ENCODE results near the gene CEP85. TPM values are rescaled to one million over a fixed set of nuclear protein-coding genes. Genes with fewer than 3 reads are reported as not detected.

Gene CEP85
- total RNA-seq, 1 experiment from 2014 or later, result 37.2 TPM

- Histone ChIP-seq H3K27ac (ENCODE audit: low read depth, low read length) (no peak overlapping the region), H3K27me3 (ENCODE audit: insufficient read depth, low read length) (no peaks in the 10 kb centered on the region), H3K36me3 (ENCODE audit: control insufficient read depth in 1 of 2, insufficient read depth in 2 of 2, low read length in 2 of 2) (peaks cover 0 to 10% of the 10 kb centered on the region in 2 experiments; a peak in 2 of 4 replicates), H3K9me2 (ENCODE audit: insufficient read depth) (no peaks in the 10 kb centered on the region), H3K4me3 (replicated peaks in 1 of 2; ENCODE audit: low read depth in 1 of 2, low read length in 2 of 2) (no peak overlapping the region), H3K4me1 (ENCODE audit: control insufficient read depth in 1 of 2, insufficient read depth in 2 of 2, low read length in 2 of 2) (peaks cover 5 to 16% of the 10 kb centered on the region in 2 experiments; a peak in 3 of 4 replicates), H3K79me2 (ENCODE audit: insufficient read depth, low read length) (no peaks in the 10 kb centered on the region), H3K9me3 (ENCODE audit: control insufficient read depth in 1 of 2, insufficient read depth in 1 of 2, low read depth in 1 of 2, low read length in 2 of 2) (no peaks in the 10 kb centered on the region), H4K20me1 (ENCODE audit: insufficient read depth) (no peaks in the 10 kb centered on the region), H3K4me2 (ENCODE audit: low read length) (no peak overlapping the region), H2AFZ (ENCODE audit: low read depth, low read length, poor library complexity, severe bottlenecking) (no peak overlapping the region), H3K9ac (ENCODE audit: low read length) (no peak overlapping the region)
- intact Hi-C loops (cut with micrococcal nuclease), result loop anchor here (1.0 to 5.0 kb wide), 6 partner anchors 36 to 285 kb away; partner anchors contain the start of genes C1orf232 and ZNF593
- DNase-seq (ENCODE audit: low read depth, low spot score) (no peak), ATAC-seq (no peak)
- POLR2A ChIA-PET, result no interaction called here
- no peak for TF ChIP-seq POLR2AphosphoS5 (IDR thresholded peaks at IDR 0.05; ENCODE audit: low read depth, low read length)
- no peak for TF ChIP-seq SP1 (IDR thresholded peaks at IDR 0.05; ENCODE audit: low read depth)
- no peak for TF ChIP-seq RAD21 (IDR thresholded peaks at IDR 0.05; ENCODE audit: low read depth)
- TF ChIP-seq REST (IDR thresholded peaks at IDR 0.05; ENCODE audit: low read depth), result no peak
- TF ChIP-seq FOSL1 (IDR thresholded peaks at IDR 0.05; ENCODE audit: low read depth), result no peak
- no peak for TF ChIP-seq SIN3A (IDR thresholded peaks at IDR 0.05; ENCODE audit: low read depth)
- no peak for TF ChIP-seq CBX3 (IDR thresholded peaks at IDR 0.05; ENCODE audit: low read depth)
- TF ChIP-seq POLR2A (IDR thresholded peaks at IDR 0.05; ENCODE audit: borderline replicate concordance, extremely low read depth, insufficient read depth, insufficient read length), result no peak
- TF ChIP-seq CEBPB (IDR thresholded peaks at IDR 0.05; ENCODE audit: low read depth), result no peak
- no peak for TF ChIP-seq ATF3 (IDR thresholded peaks at IDR 0.05)
- no peak for TF ChIP-seq ZFX (IDR thresholded peaks at IDR 0.05)
- TF ChIP-seq YY1 (IDR thresholded peaks at IDR 0.05; ENCODE audit: extremely low read depth, insufficient replicate concordance, low read depth, low read length), result no peak
- no peak for TF ChIP-seq ELF1 (IDR thresholded peaks at IDR 0.05; ENCODE audit: borderline replicate concordance, low read depth)
- TF ChIP-seq SRF (IDR thresholded peaks at IDR 0.05; ENCODE audit: low read depth), result no peak
- TF ChIP-seq TCF7L2 (IDR thresholded peaks at IDR 0.05; ENCODE audit: borderline replicate concordance, extremely low read depth, insufficient read depth, insufficient read length), result no peak
- TF ChIP-seq EZH2phosphoT487 (IDR thresholded peaks at IDR 0.05; ENCODE audit: borderline replicate concordance), result no peak
- no TSS peak for BruUV-seq (replicated peaks)
- CTCF ChIA-PET, result interaction anchor here (1.0 to 4.4 kb wide), 6 partner anchors 11 to 176 kb away, joined by 5 to 47 read pairs (median 9); partner anchors contain the start of genes SH3BGRL3 and ZNF593
- RAD21 ChIA-PET (ENCODE audit: low non-redundant PET in 1 of 2, low total read pairs in 2 of 2, uncharacterized antibody in 2 of 2, unreplicated experiment in 2 of 2), result interaction anchor here in 1 of 2 experiments (1.0 kb wide), 1 partner anchor 36 kb away, joined by 4 read pairs; no protein-coding TSS in a partner anchor
These were observed 86.9 kb downstream of the CEP85 start for GRCh38 chr1:26320896-26321295.
